ENCODE results near the gene SLC8A1. TPM values are rescaled to one million over a fixed set of nuclear protein-coding genes. Genes with fewer than 3 reads are reported as not detected.

SLC8A1 gene
- total RNA-seq, 2 donors from 2014 or later: 4.7 to 6.3 TPM

DNA sequence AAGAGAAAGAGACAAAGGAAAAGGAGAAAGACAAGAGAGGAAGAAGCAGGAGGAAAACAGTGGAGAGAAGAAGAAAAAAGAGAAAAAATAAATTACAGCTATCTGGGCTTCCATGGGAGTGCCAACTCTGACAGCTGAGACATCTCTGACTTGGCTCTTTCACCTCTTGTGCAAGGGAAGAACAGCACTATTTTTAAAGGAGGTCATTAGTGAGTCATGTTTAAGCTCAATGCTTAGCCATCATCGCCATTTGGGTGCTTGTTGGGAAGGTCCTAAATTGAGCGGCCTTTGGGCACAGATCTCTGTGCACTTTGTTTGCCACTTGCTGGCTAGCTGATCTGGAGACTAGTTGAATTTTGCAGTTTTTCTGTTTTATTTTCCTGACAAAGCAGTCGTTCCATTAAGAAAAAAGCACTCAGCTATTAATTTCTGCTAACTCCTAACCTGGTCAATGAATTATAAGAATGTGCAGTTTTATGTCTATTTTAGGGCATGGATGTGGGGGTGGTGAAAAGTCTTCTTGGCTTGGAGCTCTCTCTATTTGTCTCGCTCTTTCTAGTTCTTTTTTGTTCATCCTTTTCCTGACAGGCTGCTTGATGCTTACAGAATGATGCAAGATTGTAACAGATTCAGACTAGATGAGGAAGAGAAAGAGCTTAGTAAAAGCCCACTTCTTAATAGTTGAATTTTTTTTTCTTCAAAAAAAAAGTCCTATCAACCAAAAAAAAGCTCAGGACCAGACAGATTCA is 231.5 kb downstream of the SLC8A1 start:
- no peak overlapping the region for H3K27ac Mint-ChIP-seq
- Histone ChIP-seq H3K9ac (ENCODE audit: extremely low read depth, low read length, poor library complexity, severe bottlenecking) (no peak overlapping the region), H3K9me3 (ENCODE audit: control insufficient read depth, low read length) (peaks cover 7% of the 10 kb centered on the region), H3K4me3 (ENCODE audit: low read length) (no peak overlapping the region), H3K4me1 (ENCODE audit: control insufficient read depth, insufficient read depth, low read length) (peaks cover 3% of the 10 kb centered on the region), H3K27me3 (ENCODE audit: control insufficient read depth, insufficient read depth, low read length, poor library complexity, severe bottlenecking) (no peaks in the 10 kb centered on the region), H3K36me3 (ENCODE audit: control insufficient read depth, insufficient read depth, low read length) (no peaks in the 10 kb centered on the region), H3K27ac (ENCODE audit: low read depth, low read length) (no peak overlapping the region)
- no peak overlapping the region for H3K4me3 Mint-ChIP-seq
- H3K9me3 Mint-ChIP-seq: peaks cover 21% of the 10 kb centered on the region
- no peak for DNase-seq
- no peaks in the 10 kb centered on the region for H3K36me3 Mint-ChIP-seq (ENCODE audit: low read depth)
- TF ChIP-seq, protein P1, sequence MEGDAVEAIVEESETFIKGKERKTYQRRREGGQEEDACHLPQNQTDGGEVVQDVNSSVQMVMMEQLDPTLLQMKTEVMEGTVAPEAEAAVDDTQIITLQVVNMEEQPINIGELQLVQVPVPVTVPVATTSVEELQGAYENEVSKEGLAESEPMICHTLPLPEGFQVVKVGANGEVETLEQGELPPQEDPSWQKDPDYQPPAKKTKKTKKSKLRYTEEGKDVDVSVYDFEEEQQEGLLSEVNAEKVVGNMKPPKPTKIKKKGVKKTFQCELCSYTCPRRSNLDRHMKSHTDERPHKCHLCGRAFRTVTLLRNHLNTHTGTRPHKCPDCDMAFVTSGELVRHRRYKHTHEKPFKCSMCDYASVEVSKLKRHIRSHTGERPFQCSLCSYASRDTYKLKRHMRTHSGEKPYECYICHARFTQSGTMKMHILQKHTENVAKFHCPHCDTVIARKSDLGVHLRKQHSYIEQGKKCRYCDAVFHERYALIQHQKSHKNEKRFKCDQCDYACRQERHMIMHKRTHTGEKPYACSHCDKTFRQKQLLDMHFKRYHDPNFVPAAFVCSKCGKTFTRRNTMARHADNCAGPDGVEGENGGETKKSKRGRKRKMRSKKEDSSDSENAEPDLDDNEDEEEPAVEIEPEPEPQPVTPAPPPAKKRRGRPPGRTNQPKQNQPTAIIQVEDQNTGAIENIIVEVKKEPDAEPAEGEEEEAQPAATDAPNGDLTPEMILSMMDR (conservative IDR thresholded peaks at IDR 0.05): no peak
- WGBS, 2 experiments (ENCODE audit: insufficient coverage in 1 of 2, insufficient read length in 1 of 2): 90 to 100% methylated on average over 2 to 4 of the region's 4 CpGs
- no peaks in the 10 kb centered on the region for H3K27me3 Mint-ChIP-seq (ENCODE audit: insufficient read depth)
- H3K4me1 Mint-ChIP-seq: peaks cover 7% of the 10 kb centered on the region

DNA sequence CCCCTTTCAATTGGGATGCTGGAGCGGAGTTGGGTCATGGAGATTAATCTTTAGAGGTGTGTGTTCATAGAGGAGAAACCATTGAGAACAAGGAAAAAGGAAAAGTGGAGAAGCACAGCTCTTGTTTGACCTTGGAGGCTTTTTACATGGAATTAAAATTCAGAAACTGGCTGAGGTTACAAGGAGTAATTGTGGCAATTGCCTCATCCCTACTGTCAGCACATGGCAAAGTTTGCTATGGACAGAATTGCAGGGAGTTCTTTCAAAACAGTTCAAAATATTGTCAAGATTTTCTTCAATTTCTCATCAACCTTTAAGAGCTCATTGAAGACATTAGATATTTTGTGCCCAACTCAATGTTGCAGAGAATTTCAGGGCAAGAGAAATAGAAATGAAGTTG is 232.7 kb downstream of the SLC8A1 start:
- Mint-ChIP-seq H3K9me3 (peaks cover 21% of the 10 kb centered on the region), H3K27ac (no peak overlapping the region), H3K27me3 (ENCODE audit: insufficient read depth) (no peaks in the 10 kb centered on the region), H3K4me1 (no peaks in the 10 kb centered on the region), H3K36me3 (ENCODE audit: low read depth) (no peaks in the 10 kb centered on the region), H3K4me3 (no peak overlapping the region)
- H3K4me3 ChIP-seq (ENCODE audit: low read length): no peak overlapping the region
- no peak overlapping the region for H3K27ac ChIP-seq (ENCODE audit: low read depth, low read length)
- no peaks in the 10 kb centered on the region for H3K27me3 ChIP-seq (ENCODE audit: control insufficient read depth, insufficient read depth, low read length, poor library complexity, severe bottlenecking)
- no peaks in the 10 kb centered on the region for H3K4me1 ChIP-seq (ENCODE audit: control insufficient read depth, insufficient read depth, low read length)
- no peaks in the 10 kb centered on the region for H3K36me3 ChIP-seq (ENCODE audit: control insufficient read depth, insufficient read depth, low read length)
- DNase-seq: no peak
- no peak overlapping the region for H3K9ac ChIP-seq (ENCODE audit: extremely low read depth, low read length, poor library complexity, severe bottlenecking)
- TF ChIP-seq, protein P1 (conservative IDR thresholded peaks at IDR 0.05): no peak
- H3K9me3 ChIP-seq (ENCODE audit: control insufficient read depth, low read length): peaks cover 7% of the 10 kb centered on the region
- WGBS, 2 experiments (ENCODE audit: insufficient coverage in 1 of 2, insufficient read length in 1 of 2): 91 to 100% methylated on average over 1 of the region's 1 CpG

DNA sequence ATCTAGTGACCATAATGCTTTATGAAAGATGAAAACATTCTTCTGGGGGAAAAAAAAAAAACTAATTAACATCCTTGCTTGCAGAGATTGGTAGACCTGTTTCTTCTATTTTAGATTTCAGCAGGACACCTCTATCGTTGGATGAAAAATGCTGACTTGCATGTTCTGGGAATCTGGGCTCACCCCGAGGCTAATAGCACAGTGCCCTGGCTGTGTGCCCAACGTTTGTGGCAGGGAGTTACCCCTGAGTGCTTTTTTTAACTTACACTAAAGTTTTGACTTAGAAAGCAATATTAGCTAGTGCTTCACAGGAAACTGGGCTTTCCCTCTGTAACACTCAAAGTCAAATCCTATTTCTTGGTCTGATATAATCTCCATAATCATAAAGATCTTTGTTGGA is 233.2 kb downstream of the SLC8A1 start:
- Mint-ChIP-seq H3K9me3 (peaks cover 21% of the 10 kb centered on the region), H3K4me1 (no peaks in the 10 kb centered on the region), H3K27me3 (ENCODE audit: insufficient read depth) (no peaks in the 10 kb centered on the region), H3K27ac (no peak overlapping the region), H3K4me3 (no peak overlapping the region), H3K36me3 (ENCODE audit: low read depth) (no peaks in the 10 kb centered on the region)
- Histone ChIP-seq H3K4me3 (ENCODE audit: low read length) (no peak overlapping the region), H3K36me3 (ENCODE audit: control insufficient read depth, insufficient read depth, low read length) (no peaks in the 10 kb centered on the region), H3K9me3 (ENCODE audit: control insufficient read depth, low read length) (peaks cover 7% of the 10 kb centered on the region), H3K27me3 (ENCODE audit: control insufficient read depth, insufficient read depth, low read length, poor library complexity, severe bottlenecking) (no peaks in the 10 kb centered on the region), H3K27ac (ENCODE audit: low read depth, low read length) (no peak overlapping the region), H3K4me1 (ENCODE audit: control insufficient read depth, insufficient read depth, low read length) (no peaks in the 10 kb centered on the region), H3K9ac (ENCODE audit: extremely low read depth, low read length, poor library complexity, severe bottlenecking) (no peak overlapping the region)
- TF ChIP-seq, protein P1 (conservative IDR thresholded peaks at IDR 0.05): no peak
- 88 to 100% methylated on average over 2 to 3 of the region's 3 CpGs for WGBS, 2 experiments (ENCODE audit: insufficient coverage in 1 of 2, insufficient read length in 1 of 2)
- no peak for DNase-seq
